Mesothelial cell of epicardium (in vitro differentiated cells): ENCODE results near the gene OPHN1. TPM values are rescaled to one million over a fixed set of nuclear protein-coding genes. Genes with fewer than 3 reads are reported as not detected.

ENCODE experiments used
- DNase-seq, 2 experiments: peaks; one replicate each; pipeline ENCODE4 v3.0.0; 2021; ENCODE audit warnings: low spot score in 2 of 2; ENCODE audit not compliant: unreplicated experiment in 2 of 2
- H3K27ac Mint-ChIP-seq: 2 replicates; pipeline ENCODE4 v1.8.0; 2021; ENCODE audit warnings: mixed read lengths
- H3K27me3 Mint-ChIP-seq: 2 replicates; pipeline ENCODE4 v1.8.0; 2021; ENCODE audit warnings: low read depth, mixed read lengths
- H3K36me3 Mint-ChIP-seq: 2 replicates; pipeline ENCODE4 v1.8.0; 2021; ENCODE audit warnings: mixed read lengths
- H3K4me1 Mint-ChIP-seq: 2 replicates; pipeline ENCODE4 v1.8.0; 2021; ENCODE audit warnings: mixed read lengths
- H3K4me3 Mint-ChIP-seq: 2 replicates; pipeline ENCODE4 v1.8.0; 2021; ENCODE audit warnings: mild to moderate bottlenecking, moderate library complexity, mixed read lengths
- H3K9me3 Mint-ChIP-seq: 2 replicates; pipeline ENCODE4 v1.8.0; 2021; ENCODE audit warnings: mixed read lengths
- total RNA-seq: library from RNA; stranded (reverse); gene quantifications from 3 replicates; pipeline ENCODE4 v1.2.1, GENCODE V29; 2021
- TF ChIP-seq, protein P1 (sequence below): fragments of 200-600 bp; sonication (generic); IDR thresholded peaks from one replicate; pipeline ENCODE4 v1.5.0; 2021; ENCODE audit warnings: antibody characterized with exemption; ENCODE audit not compliant: unreplicated experiment

Gene OPHN1
- total RNA-seq, 1 donor from 2014 or later = 8.6 TPM

DNA sequence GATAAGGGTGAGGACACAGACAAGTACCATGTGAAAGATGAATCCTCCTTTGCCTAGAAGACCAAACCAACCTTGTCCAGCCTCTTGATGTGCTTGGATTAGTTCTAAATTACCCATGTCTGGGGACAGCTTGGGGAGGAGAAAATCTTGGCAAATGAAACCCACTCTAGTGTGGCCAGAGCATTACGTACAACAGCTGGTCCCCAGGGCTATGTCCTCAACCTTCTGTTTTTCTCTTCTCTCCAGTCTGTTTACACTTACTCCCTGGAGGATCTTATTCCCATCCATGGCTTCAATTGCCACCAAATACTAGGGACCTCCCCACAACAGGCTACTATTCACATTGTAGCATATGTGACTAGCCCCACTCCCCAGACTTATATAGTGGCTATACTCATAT is 384.5 kb downstream of the OPHN1 start:
- DNase-seq = no peak
- TF ChIP-seq, protein P1, sequence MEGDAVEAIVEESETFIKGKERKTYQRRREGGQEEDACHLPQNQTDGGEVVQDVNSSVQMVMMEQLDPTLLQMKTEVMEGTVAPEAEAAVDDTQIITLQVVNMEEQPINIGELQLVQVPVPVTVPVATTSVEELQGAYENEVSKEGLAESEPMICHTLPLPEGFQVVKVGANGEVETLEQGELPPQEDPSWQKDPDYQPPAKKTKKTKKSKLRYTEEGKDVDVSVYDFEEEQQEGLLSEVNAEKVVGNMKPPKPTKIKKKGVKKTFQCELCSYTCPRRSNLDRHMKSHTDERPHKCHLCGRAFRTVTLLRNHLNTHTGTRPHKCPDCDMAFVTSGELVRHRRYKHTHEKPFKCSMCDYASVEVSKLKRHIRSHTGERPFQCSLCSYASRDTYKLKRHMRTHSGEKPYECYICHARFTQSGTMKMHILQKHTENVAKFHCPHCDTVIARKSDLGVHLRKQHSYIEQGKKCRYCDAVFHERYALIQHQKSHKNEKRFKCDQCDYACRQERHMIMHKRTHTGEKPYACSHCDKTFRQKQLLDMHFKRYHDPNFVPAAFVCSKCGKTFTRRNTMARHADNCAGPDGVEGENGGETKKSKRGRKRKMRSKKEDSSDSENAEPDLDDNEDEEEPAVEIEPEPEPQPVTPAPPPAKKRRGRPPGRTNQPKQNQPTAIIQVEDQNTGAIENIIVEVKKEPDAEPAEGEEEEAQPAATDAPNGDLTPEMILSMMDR = no peak
- Mint-ChIP-seq H3K4me1 (no peaks in the 10 kb centered on the region), H3K4me3 (no peak overlapping the region), H3K27ac (no peak overlapping the region), H3K9me3 (peaks cover 25% of the 10 kb centered on the region), H3K36me3 (peaks cover 8% of the 10 kb centered on the region), H3K27me3 (no peaks in the 10 kb centered on the region)

DNA sequence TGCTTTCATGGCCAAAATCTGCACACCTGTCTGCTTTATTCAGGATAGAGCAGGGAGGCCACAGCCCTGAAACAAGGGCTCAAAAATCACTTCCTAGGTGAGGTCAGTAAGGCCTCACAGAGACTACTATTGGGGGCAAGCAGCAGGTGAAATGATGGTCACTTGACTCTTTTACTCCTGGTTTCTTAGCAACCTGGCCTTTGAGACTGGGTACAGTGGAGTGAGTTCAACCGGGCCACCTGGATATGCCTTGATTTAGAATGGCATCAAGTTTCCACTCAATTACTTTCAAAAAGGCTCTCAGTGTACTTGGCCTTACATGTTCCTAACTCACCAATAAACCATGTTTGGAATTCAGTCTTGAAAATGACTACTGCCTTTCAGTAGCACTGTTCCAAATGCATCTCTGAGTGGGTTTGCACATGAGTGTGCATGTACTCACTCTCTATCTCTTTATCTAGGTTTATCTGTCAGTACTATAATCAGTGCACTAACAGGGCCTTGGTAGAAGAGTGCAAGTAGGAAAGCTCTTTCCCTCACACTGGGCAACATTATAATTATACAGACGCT is 388.2 kb downstream of the OPHN1 start:
- Mint-ChIP-seq H3K9me3 (peaks cover 18% of the 10 kb centered on the region), H3K4me1 (no peaks in the 10 kb centered on the region), H3K36me3 (peaks cover 1% of the 10 kb centered on the region), H3K27me3 (no peaks in the 10 kb centered on the region), H3K4me3 (no peak overlapping the region), H3K27ac (no peak overlapping the region)
- TF ChIP-seq, protein P1 = no peak
- no peak for DNase-seq

DNA sequence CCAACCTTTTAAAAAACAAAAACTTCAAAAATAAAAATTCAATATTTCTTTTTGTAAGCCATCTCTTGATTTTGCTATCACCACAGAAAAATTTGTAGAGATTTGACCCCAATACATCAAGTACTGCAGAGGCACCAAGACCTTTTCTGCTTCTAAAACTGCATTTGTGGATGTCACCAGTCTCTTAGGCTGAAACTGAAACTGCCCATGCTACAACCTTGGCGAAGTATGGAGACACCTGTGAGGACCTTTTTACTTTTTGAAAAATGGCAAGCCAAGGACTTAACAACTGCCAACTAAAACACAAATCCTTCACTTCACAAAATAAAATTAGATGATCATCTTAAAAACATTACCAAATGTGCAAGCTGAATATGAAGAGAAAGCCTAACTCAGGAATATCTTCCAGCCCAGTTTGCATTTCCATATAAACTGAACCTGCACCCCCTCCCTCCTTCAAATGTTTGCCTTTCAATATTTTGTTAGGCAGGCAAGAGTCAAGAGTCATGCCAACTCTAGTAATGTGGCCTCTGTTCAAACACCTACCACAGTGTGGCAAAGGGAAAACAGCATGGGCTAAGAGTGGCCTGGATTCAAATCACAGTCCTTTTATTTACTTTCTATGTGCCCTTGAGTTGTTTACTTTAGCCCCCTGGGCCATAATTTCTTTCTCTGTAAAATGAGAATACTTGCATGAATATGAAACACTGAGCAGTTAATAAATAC is 389.4 kb downstream of the OPHN1 start:
- DNase-seq = no peak
- H3K4me1 Mint-ChIP-seq = no peaks in the 10 kb centered on the region
- no peak overlapping the region for H3K4me3 Mint-ChIP-seq

DNA sequence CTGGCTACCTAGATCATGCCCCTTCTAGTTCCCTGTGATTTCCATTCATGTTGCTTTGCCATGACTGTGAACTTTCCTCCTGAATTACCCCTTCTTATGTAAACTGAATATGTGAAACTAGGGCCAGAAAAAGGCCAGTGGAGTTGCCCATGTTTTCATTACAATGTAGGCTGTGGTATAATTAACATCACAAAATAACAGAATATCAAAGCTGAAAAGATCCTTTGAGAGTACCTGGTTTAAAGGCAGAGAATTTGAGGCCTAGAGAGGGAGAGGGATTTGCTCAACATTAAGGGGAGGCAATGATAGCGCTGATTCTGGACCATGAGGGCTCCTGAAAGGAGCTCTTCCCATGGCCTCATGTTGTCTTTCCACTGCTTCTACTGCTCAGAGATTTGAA is 392.2 kb downstream of the OPHN1 start:
- H3K36me3 Mint-ChIP-seq = no peaks in the 10 kb centered on the region
- H3K27ac Mint-ChIP-seq = no peak overlapping the region
- no peaks in the 10 kb centered on the region for H3K4me1 Mint-ChIP-seq
- H3K27me3 Mint-ChIP-seq = no peaks in the 10 kb centered on the region
- H3K9me3 Mint-ChIP-seq = peaks cover 15% of the 10 kb centered on the region
- no peak for DNase-seq
- TF ChIP-seq, protein P1 = no peak
- no peak overlapping the region for H3K4me3 Mint-ChIP-seq

More for the DNA sequence above, 389.4 kb downstream of the OPHN1 start:
- no peak overlapping the region for H3K27ac Mint-ChIP-seq
- H3K27me3 Mint-ChIP-seq = no peaks in the 10 kb centered on the region
- H3K36me3 Mint-ChIP-seq = no peaks in the 10 kb centered on the region
- peaks cover 15% of the 10 kb centered on the region for H3K9me3 Mint-ChIP-seq
- TF ChIP-seq, protein P1 = no peak

DNA sequence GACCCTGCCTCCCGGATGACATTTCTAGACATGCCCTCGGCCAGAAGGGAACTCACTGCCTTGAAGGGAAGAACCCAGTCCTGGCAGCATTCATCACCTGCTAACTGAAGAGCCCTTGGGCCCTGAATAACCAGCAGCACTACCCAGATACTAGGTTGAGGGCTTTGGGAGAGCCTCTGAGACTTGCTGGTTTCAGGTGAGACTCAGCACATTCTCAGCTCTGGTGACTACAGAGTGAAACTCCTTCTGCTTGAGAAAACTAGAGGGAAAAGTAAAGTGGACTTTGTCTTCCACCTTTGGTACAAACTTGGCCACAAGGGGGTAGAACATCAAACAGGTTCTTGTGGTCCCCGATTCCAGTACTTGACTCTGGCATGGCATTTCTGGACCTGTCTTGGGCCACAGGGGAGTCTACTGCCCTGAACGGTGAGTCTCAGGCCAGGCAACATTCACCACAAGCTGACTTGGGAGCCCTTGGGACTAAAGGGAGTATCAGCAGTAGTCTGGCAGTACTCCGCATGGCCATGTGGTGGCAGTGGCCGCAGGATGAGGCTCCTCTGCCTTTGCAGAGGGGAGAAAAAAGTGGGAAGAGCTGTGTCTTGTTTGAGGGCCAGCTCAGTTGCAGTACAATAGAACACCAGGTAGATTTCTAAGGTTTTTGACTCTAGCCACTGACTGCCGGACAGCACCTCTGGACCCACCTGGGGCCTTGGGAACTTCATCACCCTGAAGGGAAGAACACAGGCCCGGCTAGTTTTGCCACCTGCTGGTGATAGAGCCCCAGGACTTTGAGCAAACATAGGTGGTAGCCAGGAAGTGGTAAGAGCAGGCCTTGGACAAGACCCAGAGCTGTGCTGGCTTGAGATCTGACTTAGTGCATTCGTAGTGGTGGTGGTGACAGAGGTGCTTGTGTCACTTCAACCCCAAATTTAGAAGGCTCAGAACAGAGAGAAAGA is 414.8 kb downstream of the OPHN1 start:
- no peak overlapping the region for H3K27ac Mint-ChIP-seq
- no peaks in the 10 kb centered on the region for H3K4me1 Mint-ChIP-seq
- no peaks in the 10 kb centered on the region for H3K36me3 Mint-ChIP-seq
- no peak overlapping the region for H3K4me3 Mint-ChIP-seq
- H3K9me3 Mint-ChIP-seq = peaks cover 26% of the 10 kb centered on the region
- H3K27me3 Mint-ChIP-seq = no peaks in the 10 kb centered on the region
- TF ChIP-seq, protein P1 = peak; percentile 38
- DNase-seq = no peak
